PC-9 (cell line): ENCODE results near the gene UBASH3A. TPM values are rescaled to one million over a fixed set of nuclear protein-coding genes. Genes with fewer than 3 reads are reported as not detected.

Source experiments
- BruUV-seq: library from RNA; stranded (reverse); fragments of 400-500 nt; replicated peaks from 2 replicates; lab custom pipeline; 2021; lab: Mats Ljungman, UMichigan
- CTCF ChIA-PET: fragments of 300-600 bp; sonication (Branson Sonifier 250); formaldehyde crosslinking; loops from one replicate; lab custom pipeline; 2022; ENCODE audit warnings: antibody characterized with exemption; lab: Charles Lee
- POLR2A ChIA-PET: fragments of 300-600 bp; sonication (Branson Sonifier 250); formaldehyde crosslinking; loops from one replicate; lab custom pipeline; 2022; ENCODE audit warnings: antibody characterized with exemption; ENCODE audit not compliant: unreplicated experiment; lab: Charles Lee
- DNase-seq, 2 experiments: peaks; one replicate each; pipeline versions ENCODE4 v3.0.0 to v3.0.0-alpha.2; 2015 to 2022; ENCODE audit warnings: mixed read lengths in 1 of 2
- H2AFZ ChIP-seq: fragments of 200-600 bp; sonication (generic); 2 replicates; pipeline ENCODE4 v1.8.1; 2017; ENCODE audit warnings: antibody characterized with exemption
- H3F3A ChIP-seq: fragments of 200-600 bp; sonication (generic); 2 replicates; pipeline ENCODE4 v1.8.1; 2017; ENCODE audit warnings: antibody characterized with exemption, mild to moderate bottlenecking, low read depth; ENCODE audit not compliant: insufficient read depth
- H3K27ac ChIP-seq: fragments of 200-600 bp; sonication (generic); 2 replicates; pipeline ENCODE4 v1.6.1; 2016; ENCODE audit warnings: mixed run types
- H3K27me3 ChIP-seq: fragments of 200-600 bp; sonication (generic); 2 replicates; pipeline ENCODE4 v1.6.1; 2016; ENCODE audit warnings: low read depth, mixed run types; ENCODE audit not compliant: insufficient read depth
- H3K36me3 ChIP-seq: fragments of 200-600 bp; sonication (generic); 2 replicates; pipeline ENCODE4 v1.6.1; 2016; ENCODE audit warnings: low read depth, mixed run types
- H3K4me1 ChIP-seq: fragments of 200-600 bp; sonication (generic); replicated peaks from 2 replicates; pipeline ENCODE4 v1.6.1; 2016; ENCODE audit warnings: mixed run types; ENCODE audit not compliant: insufficient read depth
- H3K4me2 ChIP-seq: fragments of 200-600 bp; sonication (generic); 2 replicates; pipeline ENCODE4 v1.6.1; 2017; ENCODE audit warnings: mixed run types
- H3K4me3 ChIP-seq: fragments of 200-600 bp; sonication (generic); 2 replicates; pipeline ENCODE4 v1.6.1; 2016; ENCODE audit warnings: mixed run types
- H3K79me2 ChIP-seq: fragments of 200-600 bp; sonication (generic); 2 replicates; pipeline ENCODE4 v1.6.1; 2017; ENCODE audit warnings: low read depth, mixed run types
- H3K9me2 ChIP-seq: fragments of 200-600 bp; sonication (generic); 2 replicates; pipeline ENCODE4 v1.8.1; 2017; ENCODE audit warnings: mild to moderate bottlenecking; ENCODE audit not compliant: insufficient read depth
- H3K9me3 ChIP-seq: fragments of 200-600 bp; sonication (generic); 2 replicates; pipeline ENCODE4 v1.8.1; 2016; ENCODE audit warnings: low read depth; ENCODE audit not compliant: insufficient read depth
- H4K20me1 ChIP-seq: fragments of 200-600 bp; sonication (generic); 2 replicates; pipeline ENCODE4 v1.8.1; 2017; ENCODE audit not compliant: insufficient read depth
- CTCF ChIP-seq: fragments of 200-600 bp; sonication (generic); conservative IDR thresholded peaks from 2 replicates; pipeline ENCODE4 v1.6.1; 2017; ENCODE audit warnings: mixed run types, antibody characterized with exemption, mild to moderate bottlenecking, moderate library complexity
- EZH2 ChIP-seq: fragments of 200-600 bp; sonication (generic); IDR thresholded peaks from 2 replicates; pipeline ENCODE4 v1.8.0; 2017; ENCODE audit warnings: antibody characterized with exemption, low read depth
- intact Hi-C: fragments of 100-400 bp; cut with micrococcal nuclease; formaldehyde crosslinking; loops from one replicate; pipeline ENCODE4 v1.10.0; 2022; ENCODE audit not compliant: unreplicated experiment
- total RNA-seq: library from RNA; stranded (reverse); gene quantifications from 2 replicates; pipeline ENCODE4 v1.2.3, GENCODE V29; 2021

Gene UBASH3A
- total RNA-seq, 1 experiment from 2014 or later: not detected

GRCh38 chr21:42379426-42380215 lies 24.1 kb upstream of the UBASH3A start:
- ChIA-PET CTCF (no interaction called here), POLR2A (no interaction called here)
- Histone ChIP-seq H3K36me3 (no peaks in the 10 kb centered on the region), H3K27ac (no peak overlapping the region), H3K9me2 (no peaks in the 10 kb centered on the region), H4K20me1 (no peaks in the 10 kb centered on the region), H3K79me2 (no peaks in the 10 kb centered on the region), H3K4me3 (no peak overlapping the region), H3K4me1 (no peaks in the 10 kb centered on the region), H2AFZ (no peak overlapping the region), H3K4me2 (no peak overlapping the region), H3K9me3 (no peaks in the 10 kb centered on the region), H3K27me3 (no peaks in the 10 kb centered on the region), H3F3A (no peaks in the 10 kb centered on the region)
- BruUV-seq: no TSS peak
- DNase-seq: no peak
- TF ChIP-seq EZH2: no peak
- no peak for TF ChIP-seq CTCF
- intact Hi-C loops: loop anchor here (2.0 to 10.0 kb wide), 3 partner anchors 42 to 135 kb away; partner anchors contain the start of gene SLC37A1

- no peaks in the 10 kb centered on the region for H3F3A ChIP-seq
- no peak overlapping the region for H3K4me2 ChIP-seq
- no peaks in the 10 kb centered on the region for H3K4me1 ChIP-seq
- ChIA-PET CTCF (interaction anchor here (0.5 to 0.7 kb wide), 4 partner anchors 15 to 596 kb away, joined by 3 read pairs; no protein-coding TSS in a partner anchor), POLR2A (no interaction called here)
- no peaks in the 10 kb centered on the region for H3K27me3 ChIP-seq
- intact Hi-C loops: loop anchor here (1.0 to 10.0 kb wide), 7 partner anchors 44 to 236 kb away; partner anchors contain the start of gene SLC37A1
- H3K4me3 ChIP-seq: no peak overlapping the region
- no peaks in the 10 kb centered on the region for H3K9me2 ChIP-seq
- H3K36me3 ChIP-seq: no peaks in the 10 kb centered on the region
- no peak overlapping the region for H2AFZ ChIP-seq
- H3K27ac ChIP-seq: no peak overlapping the region
- H3K9me3 ChIP-seq: no peaks in the 10 kb centered on the region
- no peaks in the 10 kb centered on the region for H3K79me2 ChIP-seq
- TF ChIP-seq CTCF (peak; percentile 81), EZH2 (no peak)
- H4K20me1 ChIP-seq: no peaks in the 10 kb centered on the region
- BruUV-seq: no TSS peak
- peak; percentile 47 to 59 for DNase-seq
These were observed 22.2 kb upstream of the UBASH3A start for GRCh38 chr21:42381347-42381984.

- DNase-seq: no peak
- no peaks in the 10 kb centered on the region for H3K36me3 ChIP-seq
- no peaks in the 10 kb centered on the region for H3K79me2 ChIP-seq
- TF ChIP-seq CTCF: no peak
- no peak for TF ChIP-seq EZH2
- intact Hi-C loops: loop anchor here (5.0 to 10.0 kb wide), 2 partner anchors 46 to 132 kb away; partner anchors contain the start of gene SLC37A1
- ChIA-PET POLR2A (no interaction called here), CTCF (no interaction called here)
- no peaks in the 10 kb centered on the region for H3K9me3 ChIP-seq
- H3K4me1 ChIP-seq: no peaks in the 10 kb centered on the region
- no TSS peak for BruUV-seq
- H3K27ac ChIP-seq: no peak overlapping the region
- no peaks in the 10 kb centered on the region for H3F3A ChIP-seq
- H3K27me3 ChIP-seq: no peaks in the 10 kb centered on the region
- no peaks in the 10 kb centered on the region for H4K20me1 ChIP-seq
- no peak overlapping the region for H3K4me3 ChIP-seq
- no peak overlapping the region for H2AFZ ChIP-seq
- no peaks in the 10 kb centered on the region for H3K9me2 ChIP-seq
- H3K4me2 ChIP-seq: no peak overlapping the region
These were observed 20.8 kb upstream of the UBASH3A start for GRCh38 chr21:42382915-42383314.
